Peyer's patch (tissue), 4 donors: ENCODE results near the gene NEDD4L.

Experiments used
- POLR2A ChIP-seq, 2 donors: fragments of 450-650 bp; IDR thresholded peaks; one replicate each; pipeline ENCODE4 v1.5.1; 2017; ENCODE audit warnings: antibody characterized with exemption in 2 of 2, mild to moderate bottlenecking in 2 of 2, moderate library complexity in 2 of 2
- TF ChIP-seq, protein P1 (sequence below), 6 experiments: fragments of 450-650 bp in 4 of 6; fragments of 200-600 bp in 2 of 6; sonication (generic) in 1 of 6; IDR thresholded peaks; one replicate each; pipeline ENCODE4 v1.5.1; 2017 to 2019; ENCODE audit warnings: antibody characterized with exemption in 6 of 6, mild to moderate bottlenecking in 3 of 6, moderate library complexity in 1 of 6

DNA sequence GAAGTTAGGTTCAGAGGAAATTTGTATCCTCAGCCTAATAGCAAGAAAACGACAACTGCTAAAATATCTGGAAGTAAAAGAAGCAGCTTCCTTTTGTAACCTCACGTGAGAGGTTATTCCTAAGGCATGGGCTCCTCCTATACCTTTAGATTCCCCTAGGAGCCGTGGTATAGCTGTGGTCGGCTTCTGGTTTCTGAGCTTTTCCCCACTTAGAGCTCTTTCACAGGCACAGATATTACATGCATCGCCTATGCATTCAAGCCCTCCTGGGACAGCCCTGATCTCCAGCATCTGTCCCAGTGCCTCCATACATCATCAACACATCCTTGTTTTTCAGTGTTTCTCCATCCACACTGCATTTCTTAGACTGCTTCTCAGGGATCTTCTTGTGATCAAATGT lies 295.9 kb downstream of the NEDD4L start:
- TF ChIP-seq, protein P1, sequence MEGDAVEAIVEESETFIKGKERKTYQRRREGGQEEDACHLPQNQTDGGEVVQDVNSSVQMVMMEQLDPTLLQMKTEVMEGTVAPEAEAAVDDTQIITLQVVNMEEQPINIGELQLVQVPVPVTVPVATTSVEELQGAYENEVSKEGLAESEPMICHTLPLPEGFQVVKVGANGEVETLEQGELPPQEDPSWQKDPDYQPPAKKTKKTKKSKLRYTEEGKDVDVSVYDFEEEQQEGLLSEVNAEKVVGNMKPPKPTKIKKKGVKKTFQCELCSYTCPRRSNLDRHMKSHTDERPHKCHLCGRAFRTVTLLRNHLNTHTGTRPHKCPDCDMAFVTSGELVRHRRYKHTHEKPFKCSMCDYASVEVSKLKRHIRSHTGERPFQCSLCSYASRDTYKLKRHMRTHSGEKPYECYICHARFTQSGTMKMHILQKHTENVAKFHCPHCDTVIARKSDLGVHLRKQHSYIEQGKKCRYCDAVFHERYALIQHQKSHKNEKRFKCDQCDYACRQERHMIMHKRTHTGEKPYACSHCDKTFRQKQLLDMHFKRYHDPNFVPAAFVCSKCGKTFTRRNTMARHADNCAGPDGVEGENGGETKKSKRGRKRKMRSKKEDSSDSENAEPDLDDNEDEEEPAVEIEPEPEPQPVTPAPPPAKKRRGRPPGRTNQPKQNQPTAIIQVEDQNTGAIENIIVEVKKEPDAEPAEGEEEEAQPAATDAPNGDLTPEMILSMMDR (IDR thresholded peaks at IDR 0.05), result no peak
- no peak for TF ChIP-seq POLR2A (IDR thresholded peaks at IDR 0.05)
